GM23338 (cell line): ENCODE results near the gene ZFP92. TPM values are rescaled to one million over a fixed set of nuclear protein-coding genes. Genes with fewer than 3 reads are reported as not detected.

Experiments used
- ATAC-seq: fragments of 200-7000 bp; cut with Tn5 transposase; 3 replicates; pipeline ENCODE4 v1.9.1; 2020
- DNase-seq: peaks from one replicate; pipeline ENCODE4 v3.0.0-alpha.2; 2015; ENCODE audit warnings: low spot score
- H2AFZ ChIP-seq: fragments of 200-600 bp; sonication (generic); 2 replicates; pipeline ENCODE4 v1.8.0; 2016; ENCODE audit warnings: antibody characterized with exemption, mild to moderate bottlenecking, moderate library complexity
- H3F3A ChIP-seq: fragments of 200-600 bp; sonication (generic); replicated peaks from 2 replicates; pipeline ENCODE4 v1.8.0; 2017; ENCODE audit warnings: antibody characterized with exemption, mixed run types, low read depth
- H3K27ac ChIP-seq: fragments of 200-600 bp; sonication (generic); 2 replicates; pipeline ENCODE4 v1.6.1; 2016; ENCODE audit warnings: low read depth
- H3K27me3 ChIP-seq: fragments of 200-600 bp; sonication (generic); 2 replicates; pipeline ENCODE4 v1.8.0; 2016; ENCODE audit warnings: mild to moderate bottlenecking, mixed run types, moderate library complexity; ENCODE audit not compliant: insufficient read depth
- H3K36me3 ChIP-seq: fragments of 200-600 bp; sonication (generic); 2 replicates; pipeline ENCODE4 v1.8.0; 2016; ENCODE audit warnings: mild to moderate bottlenecking; ENCODE audit not compliant: insufficient read depth
- H3K4me1 ChIP-seq: fragments of 200-600 bp; sonication (generic); 2 replicates; pipeline ENCODE4 v1.8.0; 2016; ENCODE audit warnings: mild to moderate bottlenecking, moderate library complexity; ENCODE audit not compliant: insufficient read depth
- H3K4me2 ChIP-seq: fragments of 200-600 bp; sonication (generic); 2 replicates; pipeline ENCODE4 v1.7.1; 2017; ENCODE audit warnings: mixed run types
- H3K4me3 ChIP-seq: fragments of 200-600 bp; sonication (generic); 2 replicates; pipeline ENCODE4 v1.6.1; 2016; ENCODE audit warnings: mixed run types
- H3K79me2 ChIP-seq: fragments of 200-600 bp; sonication (generic); replicated peaks from 2 replicates; pipeline ENCODE4 v1.8.0; 2017; ENCODE audit warnings: mild to moderate bottlenecking; ENCODE audit not compliant: insufficient read depth
- H3K9me2 ChIP-seq: fragments of 200-600 bp; sonication (generic); 2 replicates; pipeline ENCODE4 v1.8.0; 2017; ENCODE audit not compliant: insufficient read depth
- H4K20me1 ChIP-seq: fragments of 200-600 bp; sonication (generic); replicated peaks from 2 replicates; pipeline ENCODE4 v1.8.0; 2017; ENCODE audit warnings: mild to moderate bottlenecking; ENCODE audit not compliant: insufficient read depth
- H3K27ac Mint-ChIP-seq: 2 replicates; pipeline ENCODE4 v1.8.0; 2020; ENCODE audit warnings: inconsistent platforms, mild to moderate bottlenecking, moderate library complexity, mixed read lengths
- H3K27me3 Mint-ChIP-seq: 3 replicates; pipeline ENCODE4 v1.8.0; 2022; ENCODE audit warnings: low read depth, mild to moderate bottlenecking, moderate library complexity, mixed read lengths, inconsistent platforms; ENCODE audit not compliant: insufficient read depth, poor library complexity
- H3K36me3 Mint-ChIP-seq: 3 replicates; pipeline ENCODE4 v1.8.0; 2021; ENCODE audit warnings: low read depth, mild to moderate bottlenecking, inconsistent platforms, moderate library complexity, mixed read lengths
- H3K4me1 Mint-ChIP-seq: 3 replicates; pipeline ENCODE4 v1.8.0; 2020; ENCODE audit warnings: mild to moderate bottlenecking, inconsistent platforms, mixed read lengths
- H3K4me3 Mint-ChIP-seq: 3 replicates; pipeline ENCODE4 v1.8.0; 2021; ENCODE audit warnings: moderate library complexity, mild to moderate bottlenecking, inconsistent platforms, mixed read lengths
- H3K9me3 Mint-ChIP-seq: 3 replicates; pipeline ENCODE4 v1.8.0; 2020; ENCODE audit warnings: moderate library complexity, mild to moderate bottlenecking, inconsistent platforms, mixed read lengths
- CREB1 ChIP-seq: fragments of 250-450 bp; sonication (Bioruptor Pico); IDR thresholded peaks from 2 replicates; pipeline ENCODE4 v1.5.0; 2020; ENCODE audit warnings: low read depth, mild to moderate bottlenecking, moderate library complexity
- NANOG ChIP-seq: IDR thresholded peaks from 2 replicates; pipeline ENCODE4 v1.6.1; 2016; ENCODE audit warnings: antibody characterized with exemption, borderline replicate concordance
- REST ChIP-seq: IDR thresholded peaks from one replicate; pipeline ENCODE4 v1.6.1; 2018; ENCODE audit warnings: antibody characterized with exemption; ENCODE audit not compliant: unreplicated experiment
- ZNF114 ChIP-seq: fragments of 250-450 bp; sonication (Bioruptor Pico); IDR thresholded peaks from 2 replicates; pipeline ENCODE4 v1.5.0; 2020; ENCODE audit warnings: mild to moderate bottlenecking, moderate library complexity
- ZNF462 ChIP-seq: fragments of 250-450 bp; sonication (Bioruptor Pico); IDR thresholded peaks from 2 replicates; pipeline ENCODE4 v1.5.0; 2020; ENCODE audit warnings: mild to moderate bottlenecking, moderate library complexity
- polyA plus RNA-seq: library from polyadenylated mRNA; unstranded; fragments of >200 nt; fragmentation: Nextera tagmentation; extraction: Ambion mirVana; gene quantifications from 2 replicates; pipeline ENCODE4 v1.2.1, GENCODE V29; 2016
- total RNA-seq: library from RNA; depleted of rRNA; stranded (reverse); fragments of >200 nt; shearing (Covaris generic); gene quantifications from 2 replicates; pipeline ENCODE4 v1.2.3, GENCODE V29; 2014

Gene ZFP92
- total and polyA plus RNA-seq, 2 experiments from 2014 or later: 0.05 to 0.52 TPM

GRCh38 chrX:153449368-153450113 lies 38.3 kb downstream of the ZFP92 start (continued):
- TF ChIP-seq ZNF462 (CRISPR knock-in tag): no peak
- TF ChIP-seq CREB1 (CRISPR knock-in tag): no peak

- Histone ChIP-seq H3K27ac (no peak overlapping the region), H2AFZ (no peak overlapping the region), H3K27me3 (no peaks in the 10 kb centered on the region), H3F3A (no peaks in the 10 kb centered on the region), H3K9me2 (no peaks in the 10 kb centered on the region), H3K4me2 (no peak overlapping the region), H3K4me3 (no peak overlapping the region), H4K20me1 (no peaks in the 10 kb centered on the region), H3K79me2 (no peaks in the 10 kb centered on the region), H3K4me1 (no peaks in the 10 kb centered on the region), H3K36me3 (no peaks in the 10 kb centered on the region)
- H3K36me3 Mint-ChIP-seq: no peaks in the 10 kb centered on the region
- peaks cover 1% of the 10 kb centered on the region for H3K27me3 Mint-ChIP-seq
- H3K9me3 Mint-ChIP-seq: no peaks in the 10 kb centered on the region
- no peaks in the 10 kb centered on the region for H3K4me1 Mint-ChIP-seq
- DNase-seq: no peak
- H3K27ac Mint-ChIP-seq: no peak overlapping the region
- H3K4me3 Mint-ChIP-seq: no peak overlapping the region
- ATAC-seq: no peak
- TF ChIP-seq REST (no peak), ZNF114 (CRISPR knock-in tag) (no peak), NANOG (no peak)
Observed at GRCh38 chrX:153450114-153450948, 39.1 kb downstream of the ZFP92 start.
